IMR-90 (cell line): Measurements from ENCODE around the gene PIGP. TPM values are rescaled to one million over a fixed set of nuclear protein-coding genes. Genes with fewer than 3 reads are reported as not detected.
A peak's percentile ranks its signal among the peaks of the same experiment; 100 is the strongest.

Source experiments
- ATAC-seq: fragments of 200-7000 bp; cut with Tn5 transposase; 2 replicates; pipeline ENCODE4 v1.9.1; 2020; ENCODE audit warnings: low read depth, mild to moderate bottlenecking, moderate library complexity
- BruUV-seq: library from RNA; stranded (reverse); fragments of 400-500 nt; replicated peaks from 2 replicates; lab custom pipeline; 2021; lab: Mats Ljungman, UMichigan
- CTCF ChIA-PET: fragments of 300-600 bp; formaldehyde crosslinking; extraction: SDS; loops from one replicate; lab custom pipeline; 2021; ENCODE audit warnings: antibody characterized with exemption; lab: Yijun Ruan, JAX
- POLR2A ChIA-PET: fragments of 300-600 bp; sonication (Branson Sonifier 250); formaldehyde crosslinking; loops from one replicate; lab custom pipeline; 2022; ENCODE audit warnings: antibody characterized with exemption; ENCODE audit not compliant: unreplicated experiment; lab: Charles Lee
- DNase-seq: peaks from one replicate; pipeline ENCODE4 v3.0.0; 2013
- H2AFZ ChIP-seq: replicated peaks from 2 replicates; pipeline ENCODE3; 2013; ENCODE audit warnings: low read length, mild to moderate bottlenecking; ENCODE audit not compliant: poor library complexity
- H2AK5ac ChIP-seq: 2 replicates; pipeline ENCODE4 v1.6.1; 2013; ENCODE audit warnings: low read depth, low read length, inconsistent platforms
- H2AK9ac ChIP-seq: replicated peaks from 2 replicates; pipeline ENCODE3; 2013; ENCODE audit warnings: mild to moderate bottlenecking, low read depth, low read length, moderate library complexity; ENCODE audit not compliant: poor library complexity
- H2BK120ac ChIP-seq: 2 replicates; pipeline ENCODE4 v1.6.1; 2013; ENCODE audit warnings: low read depth, low read length, inconsistent platforms
- H2BK15ac ChIP-seq: 3 replicates; pipeline ENCODE4 v1.6.1; 2013; ENCODE audit warnings: low read depth, low read length, inconsistent platforms
- H2BK20ac ChIP-seq: 2 replicates; pipeline ENCODE4 v1.6.1; 2013; ENCODE audit warnings: low read depth, mild to moderate bottlenecking, inconsistent platforms, low read length, moderate library complexity
- H2BK5ac ChIP-seq: 2 replicates; pipeline ENCODE4 v1.6.1; 2013; ENCODE audit warnings: mild to moderate bottlenecking, low read depth, low read length, inconsistent platforms; ENCODE audit not compliant: poor library complexity, severe bottlenecking
- H3K14ac ChIP-seq: replicated peaks from 2 replicates; pipeline ENCODE4 v1.6.1; 2013; ENCODE audit warnings: low read depth, low read length, inconsistent platforms
- H3K18ac ChIP-seq: 2 replicates; pipeline ENCODE4 v1.6.1; 2013; ENCODE audit warnings: low read depth, low read length, control low read depth
- H3K23ac ChIP-seq: 2 replicates; pipeline ENCODE4 v1.6.1; 2013; ENCODE audit warnings: low read depth, low read length, inconsistent platforms
- H3K27ac ChIP-seq: 2 replicates; pipeline ENCODE4 v1.5.1; 2013; ENCODE audit warnings: mild to moderate bottlenecking, control low read depth, low read length; ENCODE audit not compliant: insufficient read depth
- H3K27me3 ChIP-seq: 2 replicates; pipeline ENCODE4 v1.6.1; 2013; ENCODE audit warnings: low read length; ENCODE audit not compliant: control insufficient read depth, insufficient read depth
- H3K36me3 ChIP-seq: 2 replicates; pipeline ENCODE4 v1.6.1; 2013; ENCODE audit warnings: low read length, mixed read lengths; ENCODE audit not compliant: control insufficient read depth, insufficient read depth
- H3K4ac ChIP-seq: 2 replicates; pipeline ENCODE4 v1.6.1; 2013; ENCODE audit warnings: low read depth, low read length, inconsistent platforms
- H3K4me1 ChIP-seq: 2 replicates; pipeline ENCODE4 v1.6.1; 2013; ENCODE audit warnings: low read length, mixed read lengths; ENCODE audit not compliant: control insufficient read depth, insufficient read depth
- H3K4me2 ChIP-seq: 2 replicates; pipeline ENCODE4 v1.6.1; 2013; ENCODE audit warnings: low read depth, mild to moderate bottlenecking, control low read depth, low read length, moderate library complexity
- H3K4me3 ChIP-seq: 2 replicates; pipeline ENCODE4 v1.5.1; 2013; ENCODE audit warnings: low read depth, mild to moderate bottlenecking, control low read depth, low read length, moderate library complexity; ENCODE audit not compliant: insufficient read depth
- H3K56ac ChIP-seq: 2 replicates; pipeline ENCODE4 v1.6.1; 2013; ENCODE audit warnings: low read length, inconsistent platforms; ENCODE audit not compliant: insufficient read depth; ENCODE audit errors: extremely low read depth
- H3K79me1 ChIP-seq, 2 experiments: 2 replicates each; pipeline ENCODE4 v1.6.1; 2013; ENCODE audit warnings: low read length in 2 of 2, inconsistent platforms in 1 of 2, low read depth in 1 of 2
- H3K9ac ChIP-seq: 2 replicates; pipeline ENCODE4 v1.6.1; 2013; ENCODE audit warnings: low read depth, low read length, control low read depth
- H3K9me1 ChIP-seq: 2 replicates; pipeline ENCODE4 v1.6.1; 2013; ENCODE audit warnings: low read length, inconsistent platforms; ENCODE audit not compliant: insufficient read depth
- H3K9me3 ChIP-seq: 2 replicates; pipeline ENCODE4 v1.6.1; 2013; ENCODE audit warnings: low read length; ENCODE audit not compliant: control insufficient read depth, insufficient read depth
- H4K20me1 ChIP-seq: 2 replicates; pipeline ENCODE4 v1.6.1; 2013; ENCODE audit warnings: low read length, inconsistent platforms; ENCODE audit not compliant: insufficient read depth
- H4K5ac ChIP-seq: 2 replicates; pipeline ENCODE4 v1.6.1; 2013; ENCODE audit warnings: mild to moderate bottlenecking, low read depth, low read length, control low read depth
- H4K8ac ChIP-seq, 2 experiments: 2 replicates each; pipeline ENCODE4 v1.6.1; 2013; ENCODE audit warnings: low read depth in 2 of 2, low read length in 2 of 2, control low read depth in 1 of 2, inconsistent platforms in 1 of 2
- H4K91ac ChIP-seq: 2 replicates; pipeline ENCODE4 v1.6.1; 2013; ENCODE audit warnings: low read depth, low read length, inconsistent platforms; ENCODE audit not compliant: insufficient read depth
- BHLHE40 ChIP-seq: fragments of 150-350 bp; IDR thresholded peaks from 2 replicates; pipeline ENCODE4 v1.6.1; 2016; ENCODE audit warnings: mild to moderate bottlenecking, low read depth, low read length
- CEBPB ChIP-seq: IDR thresholded peaks from 2 replicates; pipeline ENCODE4 v1.6.1; 2012; ENCODE audit warnings: low read depth, low read length, improper control_type of control experiment
- CHD1 ChIP-seq: IDR thresholded peaks from 2 replicates; pipeline ENCODE4 v1.6.1; 2012; ENCODE audit warnings: low read depth, low read length, improper control_type of control experiment
- FOS ChIP-seq: fragments of 150-350 bp; IDR thresholded peaks from 2 replicates; pipeline ENCODE4 v1.6.1; 2016; ENCODE audit warnings: low read depth, low read length
- MAFK ChIP-seq: IDR thresholded peaks from 2 replicates; pipeline ENCODE4 v1.6.1; 2012; ENCODE audit warnings: low read depth, low read length, improper control_type of control experiment
- MAZ ChIP-seq: IDR thresholded peaks from 2 replicates; pipeline ENCODE4 v1.6.1; 2012; ENCODE audit warnings: low read depth, mild to moderate bottlenecking, low read length, improper control_type of control experiment, moderate library complexity, borderline replicate concordance
- MXI1 ChIP-seq: IDR thresholded peaks from 2 replicates; pipeline ENCODE4 v1.6.1; 2012; ENCODE audit warnings: low read depth, mild to moderate bottlenecking, low read length, moderate library complexity, borderline replicate concordance
- POLR2A ChIP-seq: IDR thresholded peaks from 2 replicates; pipeline ENCODE4 v1.6.1; 2012; ENCODE audit warnings: mild to moderate bottlenecking, low read depth, low read length
- RAD21 ChIP-seq: IDR thresholded peaks from 2 replicates; pipeline ENCODE4 v1.6.1; 2012; ENCODE audit warnings: low read length, improper control_type of control experiment
- RCOR1 ChIP-seq: IDR thresholded peaks from 2 replicates; pipeline ENCODE4 v1.6.1; 2012; ENCODE audit warnings: mild to moderate bottlenecking, low read length, improper control_type of control experiment; ENCODE audit not compliant: insufficient replicate concordance
- SMC3 ChIP-seq: fragments of 150-350 bp; IDR thresholded peaks from 2 replicates; pipeline ENCODE4 v1.6.1; 2016; ENCODE audit warnings: low read depth, mild to moderate bottlenecking, antibody characterized with exemption, low read length, moderate library complexity
- USF2 ChIP-seq: fragments of 150-350 bp; IDR thresholded peaks from 2 replicates; pipeline ENCODE4 v1.6.1; 2017; ENCODE audit warnings: mild to moderate bottlenecking, antibody characterized with exemption, low read length, low read depth
- WGBS, 2 experiments: methylation state at CpG; one replicate each; pipeline versions ENCODE4 v1.1.5 to v1.1.7; 2013; ENCODE audit warnings: missing lambda C conversion rate in 2 of 2; ENCODE audit not compliant: insufficient read length in 1 of 2; ENCODE audit errors: extremely low coverage in 2 of 2; 5-methylcytosine and 5-hydroxymethylcytosine counted together
- dilution Hi-C: fragments of 300-500 bp; cut with HindIII; formaldehyde crosslinking; loops from one replicate; pipeline ENCODE4 v1.14.3; 2018; ENCODE audit warnings: low sequenced_read_pairs; ENCODE audit not compliant: unreplicated experiment
- in situ Hi-C: fragments of 300-500 bp; cut with MboI; formaldehyde crosslinking; loops from 3 replicates; pipeline ENCODE4 v1.14.3; 2019; ENCODE audit warnings: low sequenced_read_pairs, inconsistent platforms, mixed read lengths
- intact Hi-C: fragments of 100-400 bp; cut with micrococcal nuclease; formaldehyde crosslinking; loops from 2 replicates; pipeline ENCODE4 v1.10.0; 2022
- polyA plus RNA-seq, 3 experiments: library from polyadenylated mRNA; depleted of rRNA; stranded (reverse); fragments of >200 nt; gene quantifications; 2 replicates each; pipeline ENCODE4 v1.2.3, GENCODE V29; 2012; ENCODE audit warnings: low replicate concordance in 1 of 3
- total RNA-seq: library from RNA; depleted of rRNA; stranded (reverse); fragments of >200 nt; gene quantifications from 2 replicates; pipeline ENCODE4 v1.2.3, GENCODE V29; 2012
- TF ChIP-seq, protein P1 (sequence below): conservative IDR thresholded peaks from 2 replicates; pipeline ENCODE4 v1.5.1; 2012; ENCODE audit warnings: mild to moderate bottlenecking, low read depth, low read length, improper control_type of control experiment
- TF ChIP-seq, protein P2 (sequence below): fragments of 150-350 bp; IDR thresholded peaks from 2 replicates; pipeline ENCODE4 v1.6.1; 2016; ENCODE audit warnings: low read depth, mild to moderate bottlenecking, low read length, moderate library complexity, borderline replicate concordance

The PIGP gene
- total and polyA plus RNA-seq, 2 of the 4 experiments (the other 2 are of a cell fraction) = 4.1 to 15.4 TPM

DNA sequence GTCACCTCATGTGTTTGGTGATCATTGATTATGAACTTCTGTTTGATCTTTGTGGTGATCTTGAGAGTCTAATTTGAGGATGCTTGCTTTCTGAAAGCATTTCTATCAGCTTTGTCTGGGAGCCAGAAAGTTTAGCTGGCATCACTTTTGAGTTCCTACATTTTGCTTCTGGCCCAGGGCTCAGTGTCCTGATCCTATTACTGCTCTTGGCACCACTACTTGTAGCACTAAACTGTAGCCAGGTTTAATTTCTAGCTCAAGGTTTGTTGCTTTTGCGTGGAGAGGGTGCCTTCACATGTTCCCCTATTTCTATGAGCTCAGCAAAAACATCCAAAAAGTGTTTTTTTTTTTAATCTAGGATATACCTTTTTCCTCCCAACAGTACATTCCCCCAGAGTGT, 9.5 kb upstream of the PIGP start:
- H3K4me2 ChIP-seq = no peak overlapping the region
- no peak overlapping the region for H2AK5ac ChIP-seq
- peaks cover 12 to 52% of the 10 kb centered on the region in 2 experiments for H3K79me1 ChIP-seq
- no peak overlapping the region for H2BK20ac ChIP-seq
- POLR2A ChIA-PET = no interaction called here
- no peak overlapping the region for H3K4me3 ChIP-seq
- peaks cover 81% of the 10 kb centered on the region for H4K20me1 ChIP-seq
- intact Hi-C loops (loop anchor here (10.0 kb wide), 1 partner anchor 578 kb away; no protein-coding TSS in a partner anchor), dilution Hi-C loops (no loop called here), in situ Hi-C loops (no loop called here)
- no peak overlapping the region for H4K91ac ChIP-seq
- WGBS, 2 experiments = no CpG with 5 or more reads among the region's 1 CpG
- CTCF ChIA-PET = interaction anchor here (0.9 kb wide), 1 partner anchor 106 kb away, joined by 3 read pairs; no protein-coding TSS in a partner anchor
- no peak overlapping the region for H3K9ac ChIP-seq
- no peak overlapping the region for H2BK5ac ChIP-seq
- H3K27ac ChIP-seq = no peak overlapping the region
- H4K5ac ChIP-seq = no peak overlapping the region
- H2BK120ac ChIP-seq = no peak overlapping the region
- H3K9me3 ChIP-seq = no peaks in the 10 kb centered on the region
- H2AFZ ChIP-seq = no peak overlapping the region
- H3K14ac ChIP-seq = no peak overlapping the region
- peaks cover 4% of the 10 kb centered on the region; the same call in 1 of the 2 replicates for H3K4me1 ChIP-seq
- no peak overlapping the region for H3K56ac ChIP-seq
- H3K4ac ChIP-seq = no peak overlapping the region
- no peak overlapping the region for H2AK9ac ChIP-seq
- H4K8ac ChIP-seq = no peak overlapping the region
- peak overlapping the region; percentile 29; the same call in 1 of the 2 replicates for H3K23ac ChIP-seq
- H3K36me3 ChIP-seq = 0 out of 2 replicates have a peak, but pooled peaks cover 1% of the 10 kb centered on the region
- DNase-seq (no peak), ATAC-seq (no peak)
- H3K18ac ChIP-seq = no peak overlapping the region
- no peaks in the 10 kb centered on the region for H3K27me3 ChIP-seq
- TF ChIP-seq RAD21 = no peak
- no peak for TF ChIP-seq USF2
- no peak for TF ChIP-seq SMC3
- TF ChIP-seq, protein P1, sequence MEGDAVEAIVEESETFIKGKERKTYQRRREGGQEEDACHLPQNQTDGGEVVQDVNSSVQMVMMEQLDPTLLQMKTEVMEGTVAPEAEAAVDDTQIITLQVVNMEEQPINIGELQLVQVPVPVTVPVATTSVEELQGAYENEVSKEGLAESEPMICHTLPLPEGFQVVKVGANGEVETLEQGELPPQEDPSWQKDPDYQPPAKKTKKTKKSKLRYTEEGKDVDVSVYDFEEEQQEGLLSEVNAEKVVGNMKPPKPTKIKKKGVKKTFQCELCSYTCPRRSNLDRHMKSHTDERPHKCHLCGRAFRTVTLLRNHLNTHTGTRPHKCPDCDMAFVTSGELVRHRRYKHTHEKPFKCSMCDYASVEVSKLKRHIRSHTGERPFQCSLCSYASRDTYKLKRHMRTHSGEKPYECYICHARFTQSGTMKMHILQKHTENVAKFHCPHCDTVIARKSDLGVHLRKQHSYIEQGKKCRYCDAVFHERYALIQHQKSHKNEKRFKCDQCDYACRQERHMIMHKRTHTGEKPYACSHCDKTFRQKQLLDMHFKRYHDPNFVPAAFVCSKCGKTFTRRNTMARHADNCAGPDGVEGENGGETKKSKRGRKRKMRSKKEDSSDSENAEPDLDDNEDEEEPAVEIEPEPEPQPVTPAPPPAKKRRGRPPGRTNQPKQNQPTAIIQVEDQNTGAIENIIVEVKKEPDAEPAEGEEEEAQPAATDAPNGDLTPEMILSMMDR = no peak
- TF ChIP-seq RCOR1 = no peak
- no peak for TF ChIP-seq FOS
- TF ChIP-seq MAFK = no peak
- TF ChIP-seq, protein P2, sequence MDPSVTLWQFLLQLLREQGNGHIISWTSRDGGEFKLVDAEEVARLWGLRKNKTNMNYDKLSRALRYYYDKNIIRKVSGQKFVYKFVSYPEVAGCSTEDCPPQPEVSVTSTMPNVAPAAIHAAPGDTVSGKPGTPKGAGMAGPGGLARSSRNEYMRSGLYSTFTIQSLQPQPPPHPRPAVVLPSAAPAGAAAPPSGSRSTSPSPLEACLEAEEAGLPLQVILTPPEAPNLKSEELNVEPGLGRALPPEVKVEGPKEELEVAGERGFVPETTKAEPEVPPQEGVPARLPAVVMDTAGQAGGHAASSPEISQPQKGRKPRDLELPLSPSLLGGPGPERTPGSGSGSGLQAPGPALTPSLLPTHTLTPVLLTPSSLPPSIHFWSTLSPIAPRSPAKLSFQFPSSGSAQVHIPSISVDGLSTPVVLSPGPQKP = no peak
- TF ChIP-seq POLR2A = no peak
- TF ChIP-seq CEBPB = no peak
- no peak for TF ChIP-seq CHD1
- TF ChIP-seq MXI1 = no peak
- no peak for TF ChIP-seq BHLHE40
- no peak for TF ChIP-seq MAZ
- peaks cover 8% of the 10 kb centered on the region for H3K9me1 ChIP-seq
- H2BK15ac ChIP-seq = no peak overlapping the region
- BruUV-seq = no TSS peak
